ENCODE measurements around the gene MTMR12. TPM values are rescaled to one million over a fixed set of nuclear protein-coding genes. Genes with fewer than 3 reads are reported as not detected.
"Not testable (repeated sequence)": the region's sequence is repeated elsewhere in the genome, so short reads cannot be mapped to it uniquely, and the experiment has no call there.

The MTMR12 gene
- total RNA-seq, 6 experiments from 2014 or later = 20.7 to 26.0 (median 22.4) TPM

DNA sequence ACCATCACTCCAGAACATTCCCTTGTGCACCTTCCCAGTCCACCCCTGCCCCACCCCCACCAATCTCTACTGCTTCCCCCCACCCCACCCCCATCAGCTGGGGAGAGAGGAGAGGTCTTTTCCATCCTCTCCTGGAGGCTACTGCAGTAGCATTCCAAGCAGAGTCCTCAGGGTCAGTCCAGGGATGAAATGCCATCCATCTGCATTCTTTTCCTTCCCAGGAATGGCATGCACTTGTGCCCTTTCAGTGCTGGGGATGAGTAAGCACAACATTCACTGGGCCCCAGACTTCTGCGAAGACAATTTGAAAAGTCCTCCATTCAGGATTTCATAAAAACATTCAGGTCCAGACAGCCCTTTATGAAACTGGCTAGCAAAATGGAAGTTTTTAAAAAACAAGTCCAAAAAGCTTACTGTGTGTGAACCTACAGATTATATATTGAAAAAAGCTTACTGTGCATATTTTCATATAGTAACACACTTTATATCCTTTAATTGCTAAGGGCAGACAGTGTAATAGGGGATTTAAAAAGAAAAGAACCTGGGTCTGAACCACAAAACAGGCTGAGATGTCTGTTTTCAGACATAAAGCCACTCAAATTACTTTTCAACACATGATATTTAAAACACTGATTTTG is 88.6 kb downstream of the MTMR12 start:
- peak; percentile 72 for DNase-seq
- no peaks in the 10 kb centered on the region; the same call in 1 of the 2 replicates for H3K27me3 Mint-ChIP-seq (ENCODE audit: insufficient read depth)
- peak overlapping the region; percentile 63 for H3K27ac Mint-ChIP-seq
- peaks cover 11% of the 10 kb centered on the region; the same call in 1 of the 2 replicates for H3K36me3 Mint-ChIP-seq (ENCODE audit: low read depth)
- peaks cover 33% of the 10 kb centered on the region for H3K4me1 Mint-ChIP-seq (ENCODE audit: low read depth)
- no peaks in the 10 kb centered on the region for H3K9me3 Mint-ChIP-seq
- TF ChIP-seq, protein P1, sequence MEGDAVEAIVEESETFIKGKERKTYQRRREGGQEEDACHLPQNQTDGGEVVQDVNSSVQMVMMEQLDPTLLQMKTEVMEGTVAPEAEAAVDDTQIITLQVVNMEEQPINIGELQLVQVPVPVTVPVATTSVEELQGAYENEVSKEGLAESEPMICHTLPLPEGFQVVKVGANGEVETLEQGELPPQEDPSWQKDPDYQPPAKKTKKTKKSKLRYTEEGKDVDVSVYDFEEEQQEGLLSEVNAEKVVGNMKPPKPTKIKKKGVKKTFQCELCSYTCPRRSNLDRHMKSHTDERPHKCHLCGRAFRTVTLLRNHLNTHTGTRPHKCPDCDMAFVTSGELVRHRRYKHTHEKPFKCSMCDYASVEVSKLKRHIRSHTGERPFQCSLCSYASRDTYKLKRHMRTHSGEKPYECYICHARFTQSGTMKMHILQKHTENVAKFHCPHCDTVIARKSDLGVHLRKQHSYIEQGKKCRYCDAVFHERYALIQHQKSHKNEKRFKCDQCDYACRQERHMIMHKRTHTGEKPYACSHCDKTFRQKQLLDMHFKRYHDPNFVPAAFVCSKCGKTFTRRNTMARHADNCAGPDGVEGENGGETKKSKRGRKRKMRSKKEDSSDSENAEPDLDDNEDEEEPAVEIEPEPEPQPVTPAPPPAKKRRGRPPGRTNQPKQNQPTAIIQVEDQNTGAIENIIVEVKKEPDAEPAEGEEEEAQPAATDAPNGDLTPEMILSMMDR (IDR thresholded peaks at IDR 0.05) = no peak
- peak overlapping the region; percentile 24; the same call in 1 of the 2 replicates for H3K4me3 Mint-ChIP-seq

DNA sequence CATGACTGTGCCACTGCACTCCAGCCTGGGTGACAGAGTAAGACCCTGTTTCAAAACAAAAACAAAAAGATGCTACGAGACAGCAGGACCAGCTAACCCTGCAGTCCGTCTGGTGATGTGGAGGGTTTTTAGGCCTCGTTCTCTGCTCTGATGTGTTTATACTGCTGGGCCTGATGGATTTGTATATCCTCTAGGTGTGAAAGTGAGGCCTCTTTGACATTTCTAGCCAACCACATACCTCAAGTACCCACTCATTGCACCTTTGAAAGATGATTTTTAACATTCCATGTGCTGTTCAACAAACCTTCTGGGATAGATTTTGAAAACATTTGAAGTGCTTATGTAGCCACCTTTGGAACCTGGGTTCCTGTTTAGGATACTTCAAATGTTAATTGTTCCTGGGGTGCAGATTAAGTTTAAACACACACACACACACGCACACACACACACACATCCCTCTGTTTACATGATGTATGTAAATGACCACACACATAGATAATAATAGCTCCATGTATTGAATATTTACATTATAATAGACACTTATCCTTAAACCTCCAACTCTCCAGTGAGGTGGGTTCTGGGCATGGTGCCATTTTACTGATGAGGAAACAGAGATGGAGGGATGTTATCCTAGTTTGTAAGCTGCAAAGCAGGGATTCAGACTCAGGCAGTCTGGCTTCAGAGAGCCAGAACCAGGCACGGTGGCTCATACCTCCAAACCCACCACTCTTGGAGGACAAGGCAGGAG is 89.8 kb downstream of the MTMR12 start:
- no peak for DNase-seq
- peaks cover 33% of the 10 kb centered on the region for H3K4me1 Mint-ChIP-seq (ENCODE audit: low read depth)
- 0 out of 2 replicates have a peak, but pooled peaks cover 6% of the 10 kb centered on the region for H3K36me3 Mint-ChIP-seq (ENCODE audit: low read depth)
- no peak overlapping the region for H3K27ac Mint-ChIP-seq
- no peaks in the 10 kb centered on the region for H3K9me3 Mint-ChIP-seq
- H3K27me3 Mint-ChIP-seq (ENCODE audit: insufficient read depth) = no peaks in the 10 kb centered on the region; the same call in 1 of the 2 replicates
- TF ChIP-seq, protein P1 (IDR thresholded peaks at IDR 0.05) = no peak
- H3K4me3 Mint-ChIP-seq = no peak overlapping the region

DNA sequence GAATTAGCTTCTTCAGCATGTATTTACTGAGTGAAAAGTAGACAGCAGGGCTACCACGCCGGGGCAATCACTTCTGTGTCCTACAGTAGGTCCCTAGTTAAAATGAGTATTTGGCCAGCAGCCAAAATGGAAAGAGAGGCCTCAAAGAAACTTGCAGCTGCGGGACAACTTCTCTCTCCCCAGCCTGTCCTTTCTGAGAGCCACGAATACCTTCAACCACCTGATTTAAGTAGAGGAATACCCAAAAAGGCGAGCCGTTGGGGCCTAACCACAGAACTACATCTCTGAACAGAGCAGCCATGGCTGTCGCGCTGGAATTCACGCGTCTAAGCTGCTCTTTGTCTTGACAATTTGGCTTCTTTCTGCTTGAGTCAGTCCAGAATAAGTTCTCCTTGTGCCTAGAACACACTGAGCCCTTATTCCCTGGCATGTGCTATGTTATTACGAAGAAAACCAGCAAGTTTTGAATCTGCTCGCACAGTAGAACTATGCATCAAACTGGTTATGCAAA is 94.8 kb downstream of the MTMR12 start:
- TF ChIP-seq, protein P1 (IDR thresholded peaks at IDR 0.05) = no peak
- no peak for DNase-seq
- Mint-ChIP-seq H3K27ac (no peak overlapping the region), H3K9me3 (no peaks in the 10 kb centered on the region), H3K4me3 (no peak overlapping the region), H3K27me3 (ENCODE audit: insufficient read depth) (peaks cover 3% of the 10 kb centered on the region), H3K4me1 (ENCODE audit: low read depth) (peaks cover 5% of the 10 kb centered on the region), H3K36me3 (ENCODE audit: low read depth) (no peaks in the 10 kb centered on the region)

DNA sequence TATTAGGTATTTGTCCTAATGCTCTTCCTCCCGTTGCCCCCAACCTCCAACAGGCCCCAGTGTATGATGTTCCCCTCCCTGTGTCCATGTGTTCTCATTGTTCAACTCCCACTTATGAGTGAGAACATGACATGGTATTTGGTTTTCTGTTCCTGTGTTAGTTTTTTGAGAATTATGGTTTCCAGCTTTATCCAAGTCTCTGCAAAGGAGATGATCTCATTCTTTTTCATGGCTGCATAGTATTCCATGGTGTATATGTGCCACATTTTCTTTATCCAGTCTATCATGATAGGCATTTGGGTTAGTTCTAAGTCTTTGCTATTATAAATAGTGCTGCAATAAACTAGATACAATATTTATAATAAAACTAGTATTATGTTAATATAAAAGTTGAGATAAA is 98.4 kb downstream of the MTMR12 start:
- not testable (repeated sequence) for H3K36me3 Mint-ChIP-seq (ENCODE audit: low read depth); H3K27me3 Mint-ChIP-seq (ENCODE audit: insufficient read depth); H3K4me3 Mint-ChIP-seq; DNase-seq; H3K9me3 Mint-ChIP-seq; H3K27ac Mint-ChIP-seq; H3K4me1 Mint-ChIP-seq (ENCODE audit: low read depth)

DNA sequence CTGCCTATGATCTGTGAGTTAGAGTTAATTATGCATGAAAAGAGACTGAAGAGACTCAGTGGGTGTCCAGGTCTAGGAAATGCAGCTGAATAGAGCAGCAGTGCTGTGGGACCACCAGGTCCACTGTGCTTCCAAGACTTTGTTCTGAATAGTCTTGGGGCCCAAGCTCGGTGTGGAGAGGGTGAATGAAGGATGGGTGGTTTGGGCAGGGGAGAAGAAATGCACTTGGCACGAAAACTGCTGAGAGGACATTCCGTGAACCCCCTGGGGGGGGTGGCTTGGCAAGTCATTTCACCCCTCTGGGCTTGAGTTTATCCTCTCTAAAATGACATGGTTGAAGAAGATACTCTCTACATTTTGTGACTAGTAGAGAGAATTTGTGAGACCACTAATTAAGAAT is 102.6 kb downstream of the MTMR12 start:
- no peaks in the 10 kb centered on the region for H3K9me3 Mint-ChIP-seq
- TF ChIP-seq, protein P1 (IDR thresholded peaks at IDR 0.05) = no peak
- H3K4me3 Mint-ChIP-seq = no peak overlapping the region
- DNase-seq = no peak
- H3K27ac Mint-ChIP-seq = no peak overlapping the region
- H3K36me3 Mint-ChIP-seq (ENCODE audit: low read depth) = no peaks in the 10 kb centered on the region
- peaks cover 6% of the 10 kb centered on the region; the same call in 1 of the 2 replicates for H3K4me1 Mint-ChIP-seq (ENCODE audit: low read depth)
- H3K27me3 Mint-ChIP-seq (ENCODE audit: insufficient read depth) = peaks cover 6% of the 10 kb centered on the region

DNA sequence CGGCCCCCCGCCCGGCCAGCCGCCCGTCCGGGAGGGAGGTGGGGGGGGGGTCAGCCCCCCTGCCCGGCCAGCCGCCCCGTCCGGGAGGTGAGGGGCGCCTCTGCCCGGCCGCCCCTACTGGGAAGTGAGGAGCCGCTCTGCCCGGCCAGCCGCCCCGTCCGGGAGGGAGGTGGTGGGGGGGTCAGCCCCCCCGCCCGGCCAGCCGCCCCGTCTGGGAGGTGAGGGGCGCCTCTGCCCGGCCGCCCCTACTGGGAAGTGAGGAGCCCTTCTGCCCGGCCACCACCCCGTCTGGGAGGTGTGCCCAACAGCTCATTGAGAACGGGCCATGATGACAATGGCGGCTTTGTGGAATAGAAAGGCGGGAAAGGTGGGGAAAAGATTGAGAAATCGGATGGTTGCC is 103.9 kb downstream of the MTMR12 start:
- H3K27me3 Mint-ChIP-seq (ENCODE audit: insufficient read depth); H3K36me3 Mint-ChIP-seq (ENCODE audit: low read depth); H3K27ac Mint-ChIP-seq; DNase-seq; H3K4me1 Mint-ChIP-seq (ENCODE audit: low read depth); H3K9me3 Mint-ChIP-seq; H3K4me3 Mint-ChIP-seq: not testable (repeated sequence)
